G401.6 (cell line): ENCODE data around the gene SEMA3A.
"Not testable (repeated sequence)": the region's sequence is repeated elsewhere in the genome, so short reads cannot be mapped to it uniquely, and the experiment has no call there.

Experiments used
- FAIRE-seq: peaks from 2 replicates; lab custom pipeline; 2012; peaks lifted over from hg19 to GRCh38; lab: Jason Lieb, UNC

The SEMA3A gene

DNA sequence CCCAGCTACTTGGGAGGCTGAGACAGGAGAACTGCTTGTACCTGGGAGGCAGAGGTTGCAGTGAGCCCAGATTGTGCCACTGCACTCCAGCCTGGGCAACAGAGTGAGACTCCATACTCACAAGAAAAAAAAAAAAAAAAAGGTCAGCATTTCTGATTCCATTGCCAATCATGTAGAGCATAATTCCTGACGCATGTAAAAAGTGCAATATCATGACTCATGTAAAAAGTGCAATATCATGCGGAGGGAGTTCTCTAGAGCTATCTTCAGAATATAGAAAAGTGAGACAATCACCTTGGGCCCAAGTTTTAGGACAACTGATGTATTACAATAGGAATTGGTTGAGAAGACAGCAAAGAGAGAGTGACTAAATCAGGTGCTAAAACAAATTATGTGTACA, 85.8 kb downstream of the SEMA3A start:
- FAIRE-seq: no peak

DNA sequence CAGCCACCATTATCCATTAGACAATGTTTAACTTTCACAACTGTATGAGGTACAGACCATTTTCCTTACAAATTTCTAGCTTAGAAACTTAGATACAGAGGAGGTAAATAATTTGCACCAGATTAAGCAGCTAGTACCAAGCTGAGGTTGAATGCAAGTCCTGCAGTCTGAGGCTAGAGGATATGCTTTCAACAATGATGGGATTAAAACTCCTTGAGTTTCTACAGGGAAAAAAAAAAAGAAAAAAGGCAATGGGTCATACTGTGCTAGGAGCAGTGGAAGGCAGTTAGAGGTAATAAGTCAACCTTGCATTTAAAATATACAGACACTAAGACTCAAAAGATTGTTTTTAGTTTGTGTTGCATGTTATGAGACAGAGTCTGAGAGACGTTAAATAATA, 86.5 kb downstream of the SEMA3A start:
- FAIRE-seq: no peak

GRCh38 chr7:84107259-84107658, 87.3 kb downstream of the SEMA3A start:
- FAIRE-seq: no peak

GRCh38 chr7:84106291-84106690, 88.3 kb downstream of the SEMA3A start:
- no peak for FAIRE-seq

DNA sequence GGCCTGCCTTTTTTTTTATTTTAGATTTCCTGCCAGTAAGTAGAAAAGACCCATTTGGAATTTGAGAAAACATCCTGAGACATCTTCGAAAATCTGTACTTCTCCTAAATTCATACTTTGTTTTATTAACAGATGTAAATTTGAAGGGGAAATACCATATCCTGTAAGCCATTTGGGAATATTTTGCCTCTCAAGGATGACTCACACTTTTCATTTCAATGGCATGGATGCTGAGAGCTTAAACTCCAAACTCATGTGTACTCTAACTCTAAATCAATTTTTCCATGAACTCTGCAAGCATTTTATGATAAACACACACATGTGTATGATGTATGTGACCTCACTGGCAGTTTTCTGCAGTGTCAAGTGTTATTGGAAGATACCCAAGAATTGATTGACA, 89.0 kb downstream of the SEMA3A start:
- FAIRE-seq: no peak

DNA sequence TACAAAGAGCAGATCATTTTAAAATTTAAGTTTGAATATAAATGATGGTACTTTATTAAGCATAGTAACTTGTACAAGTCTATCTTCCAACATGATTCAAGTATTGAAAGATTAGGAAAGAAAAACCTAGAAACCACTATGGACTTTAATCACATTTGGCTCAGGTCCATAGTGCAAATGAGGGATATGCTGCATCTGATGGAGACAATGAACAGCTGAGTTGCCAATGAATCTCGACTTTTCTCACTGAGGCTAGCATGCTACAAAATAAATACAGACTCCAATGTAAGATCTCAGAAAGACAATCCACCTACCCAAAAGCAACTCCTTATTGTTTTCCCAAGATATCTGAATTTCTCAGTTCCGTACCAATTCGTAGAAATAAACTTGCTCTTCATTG, 89.8 kb downstream of the SEMA3A start:
- no peak for FAIRE-seq

DNA sequence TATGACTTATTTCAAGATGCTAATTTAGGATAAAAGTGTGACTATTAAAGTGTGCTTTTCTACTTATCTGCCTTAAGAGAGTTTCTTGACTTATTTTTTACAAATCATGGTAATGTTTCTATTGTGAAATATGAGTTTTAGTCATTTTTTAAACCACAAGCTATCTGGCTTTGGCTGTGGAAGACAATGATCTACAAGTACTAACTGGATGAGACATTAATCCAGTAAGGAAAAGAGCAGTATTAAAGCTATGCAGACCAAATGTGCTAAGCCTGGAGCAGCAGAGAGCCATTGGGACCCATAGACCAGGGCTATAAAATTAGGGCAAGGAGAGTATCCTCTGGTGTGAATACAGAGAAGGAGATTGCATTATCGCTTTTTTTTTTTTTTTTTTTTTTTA, 92.4 kb downstream of the SEMA3A start:
- no peak for FAIRE-seq

DNA sequence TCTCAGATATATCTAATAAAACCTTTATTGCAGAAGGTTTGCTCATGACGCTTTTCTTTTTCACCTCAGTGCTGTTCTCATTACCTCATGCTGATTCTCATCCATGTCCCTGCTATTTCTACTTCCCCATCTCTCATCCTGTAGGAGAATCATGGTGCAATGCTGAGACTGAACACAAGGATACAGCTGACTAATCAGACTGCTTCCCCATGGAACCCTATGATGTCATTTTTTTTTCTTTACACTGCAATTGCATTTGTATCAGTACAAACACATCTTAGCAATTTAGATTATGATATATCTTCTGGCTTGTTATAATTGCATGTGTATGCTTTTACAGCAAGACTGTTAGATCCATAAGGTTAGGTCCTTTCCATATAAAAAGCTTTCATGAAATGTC, 93.7 kb downstream of the SEMA3A start:
- FAIRE-seq: no peak

- FAIRE-seq: peak; percentile 69
These were observed 98.6 kb downstream of the SEMA3A start for GRCh38 chr7:84095971-84096370.

DNA sequence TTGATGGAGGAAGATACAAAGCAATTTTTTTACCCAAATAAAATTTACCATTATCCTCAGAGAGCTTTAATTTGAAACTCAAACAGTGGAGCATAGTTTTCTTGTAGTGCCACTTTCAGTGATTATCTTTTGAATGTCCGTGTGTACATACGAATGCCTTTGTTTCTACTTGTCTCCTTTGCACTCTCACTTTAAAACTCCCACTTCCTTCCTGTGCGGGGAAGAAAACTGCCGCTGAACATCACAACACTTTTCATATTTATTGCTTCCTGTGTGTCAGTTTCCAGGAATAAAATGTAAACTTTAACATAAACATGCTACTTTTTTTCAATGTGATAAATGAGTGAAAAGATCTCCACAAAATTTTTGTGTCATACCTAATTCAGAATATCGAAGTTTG, 102.4 kb downstream of the SEMA3A start:
- FAIRE-seq: no peak

DNA sequence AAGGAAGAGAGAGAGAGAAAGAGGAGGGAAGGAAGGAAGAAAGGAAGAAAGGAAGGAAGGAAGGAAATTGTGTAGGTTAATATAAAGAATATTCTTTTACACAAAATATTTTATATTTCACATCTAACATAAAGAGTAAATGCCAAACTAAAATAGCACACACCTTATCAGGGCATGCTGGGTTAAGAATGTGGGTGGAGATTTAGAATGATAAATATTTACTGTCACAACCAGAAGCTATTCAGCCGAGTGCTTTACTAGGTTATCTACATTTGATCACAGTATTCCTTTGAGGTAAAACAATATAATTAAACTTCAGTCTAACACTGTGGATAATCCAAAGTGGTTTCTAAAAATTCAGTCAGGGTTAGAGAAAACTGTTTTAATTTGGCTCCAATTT, 103.3 kb downstream of the SEMA3A start:
- FAIRE-seq: no peak

DNA sequence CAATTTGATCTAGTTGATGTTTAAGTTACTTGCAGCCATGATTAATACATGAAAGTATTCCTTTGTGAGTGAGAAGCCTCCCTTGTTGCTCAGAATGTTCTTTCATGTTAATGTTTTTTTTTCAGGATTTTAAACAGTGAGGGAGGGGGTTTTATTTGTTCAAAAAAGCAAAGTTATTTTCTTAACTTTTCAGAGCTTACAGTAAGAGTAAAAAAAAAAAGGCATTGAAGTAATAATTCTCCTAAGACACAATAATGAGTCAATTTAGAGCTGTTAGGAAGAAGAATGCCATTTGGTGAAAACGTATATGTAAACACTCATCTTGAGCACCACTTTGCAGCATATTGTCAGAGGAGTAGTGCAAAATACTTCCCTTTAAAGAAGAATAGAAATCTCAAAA, 105.8 kb downstream of the SEMA3A start:
- FAIRE-seq: no peak

DNA sequence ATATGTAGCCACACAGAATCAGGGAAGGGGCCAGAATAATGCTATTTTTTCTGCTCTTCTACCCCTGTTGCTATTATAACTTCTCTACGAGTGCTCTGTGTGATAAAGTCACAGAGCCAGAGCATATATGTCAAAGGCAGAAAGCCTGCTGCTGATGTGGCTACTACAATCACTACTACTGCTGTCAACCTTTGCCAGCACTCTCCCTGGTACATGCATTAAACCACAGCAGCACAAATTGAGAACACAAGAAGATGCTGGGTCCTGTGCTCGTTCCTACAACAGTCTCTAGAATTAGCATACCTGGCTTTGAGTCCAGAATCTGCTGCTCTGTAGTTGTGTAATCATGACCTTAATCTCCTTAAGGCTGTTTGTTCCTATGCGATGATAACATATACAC, 108.6 kb downstream of the SEMA3A start:
- FAIRE-seq: no peak

DNA sequence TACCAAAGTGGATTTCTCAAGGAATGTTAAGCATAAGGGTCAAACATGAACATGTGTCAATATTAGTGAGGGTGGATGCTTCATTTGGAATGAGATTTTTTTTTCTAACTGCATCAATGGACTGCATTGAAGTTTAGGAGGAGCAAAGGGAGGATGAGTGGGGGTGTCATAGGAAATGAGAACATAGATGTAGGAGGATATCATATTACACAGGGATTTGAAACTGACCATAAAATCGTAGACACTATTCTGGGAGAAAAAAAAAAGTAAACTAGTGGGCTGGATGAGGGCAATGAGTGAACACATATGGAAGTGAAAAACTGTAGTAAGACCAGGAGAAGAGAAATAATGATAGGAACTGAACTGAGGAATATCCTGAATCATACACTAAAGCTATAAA, 109.4 kb downstream of the SEMA3A start:
- no peak for FAIRE-seq

GRCh38 chr7:84083846-84084245, 110.7 kb downstream of the SEMA3A start:
- FAIRE-seq: no peak

GRCh38 chr7:84081973-84082522, 112.5 kb downstream of the SEMA3A start:
- no peak for FAIRE-seq

DNA sequence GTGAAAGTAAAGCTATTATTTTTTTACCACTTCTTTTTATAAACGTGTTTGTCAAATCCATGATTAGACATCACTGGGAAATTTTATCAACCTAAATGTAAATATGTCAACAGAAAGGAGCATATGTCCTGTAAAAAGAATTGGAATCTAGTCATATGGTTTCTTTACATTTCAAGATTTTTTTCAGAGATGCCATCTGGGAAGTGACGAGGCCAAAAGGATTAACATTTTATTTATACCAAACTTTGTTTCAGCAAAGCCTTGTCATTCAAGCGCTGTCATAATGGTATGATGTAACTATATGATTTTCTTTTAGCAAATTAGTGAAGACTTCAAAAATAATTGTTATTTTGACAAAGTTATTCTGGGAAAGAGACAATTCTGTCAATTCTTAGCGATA, 117.3 kb downstream of the SEMA3A start:
- no peak for FAIRE-seq

DNA sequence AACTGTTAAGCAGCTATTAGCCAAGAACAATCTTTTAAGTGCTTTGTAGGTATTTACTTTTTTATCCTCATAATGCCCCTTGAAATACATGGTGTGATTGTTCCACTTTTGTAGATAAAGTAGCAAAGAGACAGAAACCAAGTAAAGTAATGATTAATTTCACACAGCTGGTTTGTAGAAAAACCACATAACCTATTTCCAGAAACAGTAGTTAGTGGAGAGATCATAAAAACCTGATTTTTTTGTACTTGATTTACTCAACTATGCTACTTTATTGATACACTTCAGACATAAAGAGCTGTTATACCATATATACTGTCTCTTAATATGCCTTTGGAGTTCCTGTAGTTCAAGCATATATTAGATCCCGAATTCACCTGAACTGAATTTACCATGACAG, 118.4 kb downstream of the SEMA3A start:
- no peak for FAIRE-seq

GRCh38 chr7:84073186-84073875, 121.3 kb downstream of the SEMA3A start:
- FAIRE-seq: no peak

GRCh38 chr7:84070770-84071169, 123.8 kb downstream of the SEMA3A start:
- FAIRE-seq: no peak

- FAIRE-seq: peak; percentile 41
These were observed 124.5 kb downstream of the SEMA3A start for GRCh38 chr7:84069999-84070500.

DNA sequence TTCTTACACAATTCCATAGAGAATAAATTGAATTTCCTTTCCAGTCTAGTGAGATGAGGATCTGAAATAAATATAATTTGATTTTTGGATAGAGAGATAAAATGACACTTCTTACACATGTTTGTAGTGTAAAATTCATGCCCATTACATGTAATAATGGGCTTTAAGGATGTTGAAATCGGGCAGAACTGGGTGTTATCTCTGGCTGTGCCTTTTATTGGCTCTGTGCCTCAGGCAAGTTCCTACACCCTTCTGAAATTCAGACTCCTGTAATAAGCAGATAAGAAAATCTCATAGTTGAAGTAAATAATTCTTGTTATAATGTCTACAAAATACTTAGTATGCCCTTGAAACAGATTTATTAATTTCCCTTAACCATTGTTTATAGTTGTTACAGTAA, 125.6 kb downstream of the SEMA3A start:
- FAIRE-seq: no peak

- not testable (repeated sequence) for FAIRE-seq
These were observed 132.1 kb downstream of the SEMA3A start for GRCh38 chr7:84062489-84062901.

DNA sequence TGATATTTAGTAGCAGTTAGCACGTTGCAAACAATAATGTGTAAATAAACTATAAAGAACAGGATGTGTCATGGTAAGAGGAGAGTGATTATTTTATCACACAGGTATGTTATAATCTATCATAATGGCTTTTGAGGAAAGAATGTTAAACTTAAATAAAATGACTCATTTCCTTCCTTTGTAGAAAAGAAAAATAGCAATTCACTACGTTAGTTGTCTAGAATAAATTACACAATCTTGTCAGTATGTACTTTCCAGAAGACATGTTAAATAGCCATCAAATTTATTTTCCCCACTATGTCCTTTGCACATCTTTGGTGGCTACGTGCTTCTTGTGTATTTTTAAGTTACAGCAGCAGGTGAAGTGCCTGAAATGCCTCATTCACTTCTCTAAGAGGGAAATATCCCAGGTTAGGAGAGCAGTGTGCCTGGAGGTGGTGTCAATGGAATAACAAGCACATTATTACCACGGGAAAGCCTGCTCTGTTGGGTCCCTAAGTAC, 133.8 kb downstream of the SEMA3A start:
- FAIRE-seq: no peak
